ENCODE results near the gene KIAA0319L.

GRCh38 chr1:35448344-35448801 lies 108.8 kb downstream of the KIAA0319L start:
- no peak for TF ChIP-seq ZBTB21 (CRISPR knock-in tag; IDR thresholded peaks at IDR 0.05; ENCODE audit: borderline replicate concordance)
- no peak for TF ChIP-seq NR1H2 (CRISPR knock-in tag; IDR thresholded peaks at IDR 0.05)
- no peak for TF ChIP-seq STAT6 (CRISPR knock-in tag; conservative IDR thresholded peaks at IDR 0.05; ENCODE audit: low read depth)
- TF ChIP-seq, protein P1, sequence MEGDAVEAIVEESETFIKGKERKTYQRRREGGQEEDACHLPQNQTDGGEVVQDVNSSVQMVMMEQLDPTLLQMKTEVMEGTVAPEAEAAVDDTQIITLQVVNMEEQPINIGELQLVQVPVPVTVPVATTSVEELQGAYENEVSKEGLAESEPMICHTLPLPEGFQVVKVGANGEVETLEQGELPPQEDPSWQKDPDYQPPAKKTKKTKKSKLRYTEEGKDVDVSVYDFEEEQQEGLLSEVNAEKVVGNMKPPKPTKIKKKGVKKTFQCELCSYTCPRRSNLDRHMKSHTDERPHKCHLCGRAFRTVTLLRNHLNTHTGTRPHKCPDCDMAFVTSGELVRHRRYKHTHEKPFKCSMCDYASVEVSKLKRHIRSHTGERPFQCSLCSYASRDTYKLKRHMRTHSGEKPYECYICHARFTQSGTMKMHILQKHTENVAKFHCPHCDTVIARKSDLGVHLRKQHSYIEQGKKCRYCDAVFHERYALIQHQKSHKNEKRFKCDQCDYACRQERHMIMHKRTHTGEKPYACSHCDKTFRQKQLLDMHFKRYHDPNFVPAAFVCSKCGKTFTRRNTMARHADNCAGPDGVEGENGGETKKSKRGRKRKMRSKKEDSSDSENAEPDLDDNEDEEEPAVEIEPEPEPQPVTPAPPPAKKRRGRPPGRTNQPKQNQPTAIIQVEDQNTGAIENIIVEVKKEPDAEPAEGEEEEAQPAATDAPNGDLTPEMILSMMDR (IDR thresholded peaks at IDR 0.05): no peak
- TF ChIP-seq, protein P2, sequence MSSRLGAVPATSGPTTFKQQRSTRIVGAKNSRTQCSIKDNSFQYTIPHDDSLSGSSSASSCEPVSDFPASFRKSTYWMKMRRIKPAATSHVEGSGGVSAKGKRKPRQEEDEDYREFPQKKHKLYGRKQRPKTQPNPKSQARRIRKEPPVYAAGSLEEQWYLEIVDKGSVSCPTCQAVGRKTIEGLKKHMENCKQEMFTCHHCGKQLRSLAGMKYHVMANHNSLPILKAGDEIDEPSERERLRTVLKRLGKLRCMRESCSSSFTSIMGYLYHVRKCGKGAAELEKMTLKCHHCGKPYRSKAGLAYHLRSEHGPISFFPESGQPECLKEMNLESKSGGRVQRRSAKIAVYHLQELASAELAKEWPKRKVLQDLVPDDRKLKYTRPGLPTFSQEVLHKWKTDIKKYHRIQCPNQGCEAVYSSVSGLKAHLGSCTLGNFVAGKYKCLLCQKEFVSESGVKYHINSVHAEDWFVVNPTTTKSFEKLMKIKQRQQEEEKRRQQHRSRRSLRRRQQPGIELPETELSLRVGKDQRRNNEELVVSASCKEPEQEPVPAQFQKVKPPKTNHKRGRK (CRISPR knock-in tag; IDR thresholded peaks at IDR 0.05; ENCODE audit: borderline replicate concordance): no peak
- no peak for TF ChIP-seq FOXP1 (CRISPR knock-in tag; IDR thresholded peaks at IDR 0.05; ENCODE audit: borderline replicate concordance)
